Glutamatergic neuron (in vitro differentiated cells): ENCODE data around the gene MPPED2. TPM values are rescaled to one million over a fixed set of nuclear protein-coding genes. Genes with fewer than 3 reads are reported as not detected.

ENCODE experiments used
- DNase-seq: peaks from one replicate; pipeline ENCODE4 v3.0.0; 2022
- H3K27ac Mint-ChIP-seq: one replicate; pipeline ENCODE4 v1.8.0; 2020; ENCODE audit warnings: mild to moderate bottlenecking, mixed read lengths, inconsistent platforms; ENCODE audit not compliant: unreplicated experiment
- H3K27me3 Mint-ChIP-seq: one replicate; pipeline ENCODE4 v1.8.0; 2020; ENCODE audit warnings: mild to moderate bottlenecking, moderate library complexity, mixed read lengths, inconsistent platforms; ENCODE audit not compliant: unreplicated experiment
- H3K36me3 Mint-ChIP-seq: one replicate; pipeline ENCODE4 v1.8.0; 2020; ENCODE audit warnings: mild to moderate bottlenecking, mixed read lengths, inconsistent platforms; ENCODE audit not compliant: unreplicated experiment
- H3K4me1 Mint-ChIP-seq: one replicate; pipeline ENCODE4 v1.8.0; 2020; ENCODE audit warnings: mild to moderate bottlenecking, low read depth, mixed read lengths, inconsistent platforms; ENCODE audit not compliant: unreplicated experiment
- H3K4me3 Mint-ChIP-seq: one replicate; pipeline ENCODE4 v1.8.0; 2020; ENCODE audit warnings: mild to moderate bottlenecking, mixed read lengths, inconsistent platforms; ENCODE audit not compliant: unreplicated experiment
- H3K9me3 Mint-ChIP-seq: one replicate; pipeline ENCODE4 v1.8.0; 2020; ENCODE audit warnings: mild to moderate bottlenecking, moderate library complexity, mixed read lengths, inconsistent platforms; ENCODE audit not compliant: unreplicated experiment
- total RNA-seq: library from RNA; stranded (reverse); fragmentation: NEBNext Ultra II Directional; extraction: Animal tissue kit (Norgen Biotek cat#: 25700); gene quantifications from one replicate; pipeline ENCODE4 v1.2.1, GENCODE V29; 2021; ENCODE audit not compliant: unreplicated experiment
- TF ChIP-seq, protein P1 (sequence below): fragments of 200-600 bp; sonication (generic); IDR thresholded peaks from one replicate; pipeline ENCODE4 v1.5.0; 2021; ENCODE audit not compliant: partially characterized antibody, unreplicated experiment

Gene MPPED2
- total RNA-seq, 1 donor from 2014 or later, result 11.0 TPM

DNA sequence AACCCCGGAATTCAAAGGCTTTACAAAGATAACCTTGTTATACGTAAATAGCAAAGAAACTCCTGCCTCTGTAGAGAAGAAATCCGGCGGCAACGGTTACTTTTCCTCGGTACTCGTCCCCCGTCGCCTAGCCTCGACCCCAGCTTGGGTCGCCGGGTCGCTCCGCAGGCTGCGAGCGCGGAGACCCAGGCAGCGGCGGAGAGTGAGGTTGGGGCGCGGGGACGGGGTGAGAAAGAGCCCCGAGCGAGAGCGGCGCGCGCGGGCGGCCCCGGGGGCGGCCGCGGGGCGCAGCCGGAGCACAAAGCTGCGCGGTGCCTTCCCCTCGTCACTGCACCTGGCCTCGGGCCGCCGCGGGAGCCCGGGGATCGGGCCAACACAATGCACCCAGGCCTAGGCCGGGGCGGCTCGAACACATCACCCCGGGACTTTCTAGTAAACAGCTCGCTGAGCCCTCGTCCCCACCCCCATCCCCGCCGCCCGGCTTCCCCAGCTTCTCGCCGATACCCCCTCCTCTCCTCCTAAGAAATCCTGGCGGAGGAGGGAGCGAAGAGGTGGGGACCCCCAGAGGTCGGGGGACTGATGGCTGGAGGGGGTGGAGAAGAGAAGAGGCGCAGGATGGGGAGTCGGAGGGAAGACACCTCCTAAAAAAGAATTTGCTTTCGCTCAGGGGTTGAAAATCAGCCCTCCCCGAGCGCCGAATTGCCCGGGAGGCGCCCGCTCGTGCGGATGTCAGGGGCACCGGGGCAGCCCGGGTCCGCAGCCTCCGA, 845 bp downstream of the MPPED2 start:
- peak; percentile 61 for DNase-seq
- Mint-ChIP-seq H3K36me3 (no peaks in the 10 kb centered on the region), H3K27ac (no peak overlapping the region), H3K27me3 (peaks cover 13% of the 10 kb centered on the region), H3K4me3 (peak overlapping the region; percentile 88), H3K9me3 (peaks cover 4% of the 10 kb centered on the region), H3K4me1 (peaks cover 6% of the 10 kb centered on the region)
- TF ChIP-seq, protein P1, sequence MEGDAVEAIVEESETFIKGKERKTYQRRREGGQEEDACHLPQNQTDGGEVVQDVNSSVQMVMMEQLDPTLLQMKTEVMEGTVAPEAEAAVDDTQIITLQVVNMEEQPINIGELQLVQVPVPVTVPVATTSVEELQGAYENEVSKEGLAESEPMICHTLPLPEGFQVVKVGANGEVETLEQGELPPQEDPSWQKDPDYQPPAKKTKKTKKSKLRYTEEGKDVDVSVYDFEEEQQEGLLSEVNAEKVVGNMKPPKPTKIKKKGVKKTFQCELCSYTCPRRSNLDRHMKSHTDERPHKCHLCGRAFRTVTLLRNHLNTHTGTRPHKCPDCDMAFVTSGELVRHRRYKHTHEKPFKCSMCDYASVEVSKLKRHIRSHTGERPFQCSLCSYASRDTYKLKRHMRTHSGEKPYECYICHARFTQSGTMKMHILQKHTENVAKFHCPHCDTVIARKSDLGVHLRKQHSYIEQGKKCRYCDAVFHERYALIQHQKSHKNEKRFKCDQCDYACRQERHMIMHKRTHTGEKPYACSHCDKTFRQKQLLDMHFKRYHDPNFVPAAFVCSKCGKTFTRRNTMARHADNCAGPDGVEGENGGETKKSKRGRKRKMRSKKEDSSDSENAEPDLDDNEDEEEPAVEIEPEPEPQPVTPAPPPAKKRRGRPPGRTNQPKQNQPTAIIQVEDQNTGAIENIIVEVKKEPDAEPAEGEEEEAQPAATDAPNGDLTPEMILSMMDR, result no peak

DNA sequence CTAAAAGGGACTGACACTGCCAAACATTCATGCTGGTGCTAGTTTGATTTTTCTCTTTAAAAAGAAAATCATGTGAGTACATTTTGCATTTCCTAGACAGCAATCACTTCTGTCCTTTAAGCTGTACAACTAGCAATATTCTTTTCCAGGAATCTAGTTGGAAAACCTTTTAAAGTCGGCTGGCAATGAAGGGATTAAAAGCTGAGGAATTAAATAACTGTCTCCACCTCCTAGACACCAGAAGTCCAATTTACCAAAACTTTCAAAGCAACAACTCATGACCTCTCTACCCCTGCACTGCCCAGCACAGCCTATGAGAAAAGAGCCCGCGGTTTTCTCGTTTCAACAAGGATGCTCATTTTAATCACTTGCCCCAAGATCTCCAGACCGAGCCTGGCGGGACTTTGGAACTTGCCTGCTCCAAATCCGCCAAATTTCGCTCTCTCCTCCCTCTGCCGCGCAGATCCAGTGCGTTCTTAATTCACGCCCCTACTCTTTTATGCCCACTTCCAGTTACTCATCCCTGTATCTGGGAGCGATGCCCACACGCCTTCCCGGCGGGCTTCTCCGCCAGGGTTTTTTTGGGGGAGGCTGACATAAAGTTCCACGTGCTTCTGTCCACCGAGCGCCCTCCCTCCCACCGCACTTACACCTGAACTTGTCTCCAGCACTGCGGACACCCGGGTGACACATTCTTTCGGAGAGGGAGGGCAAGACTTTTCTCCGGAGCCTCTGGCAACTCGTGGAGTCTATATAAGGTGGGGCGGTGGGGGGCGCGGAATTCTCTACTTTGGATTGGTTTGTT, 2.5 kb downstream of the MPPED2 start:
- TF ChIP-seq, protein P1, result no peak
- Mint-ChIP-seq H3K27me3 (peaks cover 13% of the 10 kb centered on the region), H3K4me3 (peak overlapping the region; percentile 88), H3K4me1 (peaks cover 6% of the 10 kb centered on the region), H3K9me3 (peaks cover 4% of the 10 kb centered on the region), H3K36me3 (no peaks in the 10 kb centered on the region), H3K27ac (no peak overlapping the region)
- no peak for DNase-seq

DNA sequence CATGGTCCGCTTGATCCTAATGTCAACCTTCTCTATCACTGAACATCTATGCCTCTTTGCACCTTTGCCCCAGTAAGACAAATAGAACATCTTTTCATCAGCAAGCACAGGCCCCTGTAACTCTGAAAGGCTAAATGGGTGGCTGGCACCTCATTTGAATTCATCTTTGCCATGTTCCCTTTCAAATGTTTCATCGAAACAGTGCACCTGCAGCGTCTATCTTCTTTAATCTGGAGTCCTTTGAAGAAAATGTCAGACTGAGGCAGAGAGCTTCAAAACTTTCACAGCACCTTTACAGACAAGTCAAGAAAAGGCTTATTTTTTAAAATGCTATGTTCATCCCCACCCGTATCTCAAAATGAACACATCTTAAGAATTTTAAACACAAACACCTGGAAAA, 3.4 kb downstream of the MPPED2 start:
- no peak overlapping the region for H3K4me3 Mint-ChIP-seq
- no peak for DNase-seq
- TF ChIP-seq, protein P1, result no peak

DNA sequence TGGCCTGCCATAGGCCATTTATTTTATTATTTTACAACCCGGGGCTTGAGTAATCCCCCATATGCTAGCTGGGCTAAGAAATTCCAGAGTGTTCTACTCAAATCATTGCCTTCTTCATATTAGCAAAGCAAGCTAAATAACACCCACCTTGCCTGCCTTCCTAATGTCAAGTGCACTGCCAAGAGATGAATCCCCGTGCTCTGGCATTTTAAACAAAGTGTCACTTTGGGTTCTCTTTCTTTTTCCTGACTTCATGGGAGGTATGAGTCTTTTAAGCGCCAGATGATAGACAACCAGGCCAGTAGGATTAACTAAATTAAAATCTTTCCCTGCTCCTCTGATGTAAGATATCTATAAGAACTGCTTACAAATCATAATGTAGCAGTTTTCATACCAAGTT, 4.5 kb downstream of the MPPED2 start:
- H3K4me1 Mint-ChIP-seq, result peaks cover 4% of the 10 kb centered on the region
- H3K36me3 Mint-ChIP-seq, result no peaks in the 10 kb centered on the region
- TF ChIP-seq, protein P1, result no peak
- H3K4me3 Mint-ChIP-seq, result no peak overlapping the region
- DNase-seq, result no peak
- peaks cover 2% of the 10 kb centered on the region for H3K9me3 Mint-ChIP-seq
- H3K27ac Mint-ChIP-seq, result no peak overlapping the region
- peaks cover 10% of the 10 kb centered on the region for H3K27me3 Mint-ChIP-seq

More for the DNA sequence above, 3.4 kb downstream of the MPPED2 start:
- H3K27me3 Mint-ChIP-seq, result peaks cover 13% of the 10 kb centered on the region
- H3K4me1 Mint-ChIP-seq, result peaks cover 6% of the 10 kb centered on the region
- H3K27ac Mint-ChIP-seq, result no peak overlapping the region
- peaks cover 4% of the 10 kb centered on the region for H3K9me3 Mint-ChIP-seq
- H3K36me3 Mint-ChIP-seq, result no peaks in the 10 kb centered on the region

DNA sequence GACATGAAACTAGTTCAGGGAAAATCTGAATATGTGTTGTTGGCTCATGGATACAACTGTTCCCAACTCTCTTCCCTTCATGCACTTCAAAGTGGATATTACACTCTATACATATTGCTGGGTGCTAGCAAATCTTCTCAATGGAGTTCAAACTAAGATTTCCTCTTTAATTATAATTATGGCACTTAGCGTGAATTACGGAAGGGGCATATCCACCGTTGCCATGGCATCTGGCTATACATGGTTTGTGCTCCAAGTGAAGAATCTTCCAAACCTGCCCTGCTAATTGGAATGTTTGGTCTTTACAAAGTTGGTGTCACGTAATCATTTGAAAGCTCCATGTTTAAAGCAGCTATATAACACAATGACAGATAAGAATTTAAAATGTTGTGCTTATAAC, 5.6 kb downstream of the MPPED2 start:
- H3K4me1 Mint-ChIP-seq, result peaks cover 4% of the 10 kb centered on the region
- DNase-seq, result no peak
- peaks cover 10% of the 10 kb centered on the region for H3K27me3 Mint-ChIP-seq
- no peaks in the 10 kb centered on the region for H3K36me3 Mint-ChIP-seq
- no peak overlapping the region for H3K4me3 Mint-ChIP-seq
- no peak overlapping the region for H3K27ac Mint-ChIP-seq
- TF ChIP-seq, protein P1, result no peak
- peaks cover 1% of the 10 kb centered on the region for H3K9me3 Mint-ChIP-seq
